ENCODE measurements around the gene IL15. TPM values are rescaled to one million over a fixed set of nuclear protein-coding genes. Genes with fewer than 3 reads are reported as not detected.

IL15 gene
- total and polyA plus RNA-seq, 2 donors (not counting 1 experiment from before 2014, with no cell fraction given): 10.0 to 14.9 TPM

DNA sequence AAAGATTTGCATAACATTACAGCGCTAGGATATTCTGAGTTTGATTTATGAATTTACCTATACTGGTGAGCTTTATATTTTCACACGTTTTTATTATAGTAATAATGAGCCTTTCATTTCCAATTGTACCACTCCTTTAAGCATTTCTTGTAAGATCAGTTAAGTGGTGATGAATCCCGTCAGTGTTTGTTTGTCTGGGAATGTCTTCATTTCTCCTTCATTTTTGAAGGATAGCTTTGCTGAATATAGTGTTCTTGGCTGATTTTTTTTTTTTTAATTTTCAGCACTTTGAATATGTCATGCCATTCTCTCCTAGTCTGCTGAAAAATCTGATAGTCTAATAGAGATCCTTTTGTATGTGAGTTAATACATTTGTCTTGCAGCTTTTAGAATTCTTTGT, 70.1 kb downstream of the IL15 start:
- Histone ChIP-seq H3K4me2 (ENCODE audit: extremely low read depth, insufficient read depth, low read length) (no peak overlapping the region), H3K4me1 (ENCODE audit: control insufficient read depth, extremely low read depth, insufficient read depth, low read length) (no peaks in the 10 kb centered on the region), H3K27me3 (ENCODE audit: control insufficient read depth, insufficient read depth, low read length) (no peaks in the 10 kb centered on the region), H3K4me3 (replicated peaks in 1 of 4; ENCODE audit: control extremely low read depth in 1 of 4, insufficient read depth in 1 of 4, low read depth in 3 of 4, low read length in 4 of 4) (no peak overlapping the region), H3K79me2 (ENCODE audit: control insufficient read depth, insufficient read depth, low read length) (no peaks in the 10 kb centered on the region), H3K9ac (ENCODE audit: insufficient read depth, low read length) (no peak overlapping the region), H3K36me3 (ENCODE audit: control insufficient read depth, insufficient read depth, low read length) (no peaks in the 10 kb centered on the region), H2AFZ (ENCODE audit: low read length) (no peak overlapping the region), H3K9me3 (ENCODE audit: control insufficient read depth, insufficient read depth, low read depth, low read length) (no peaks in the 10 kb centered on the region), H4K20me1 (ENCODE audit: control insufficient read depth, extremely low read depth, insufficient read depth, low read length) (no peaks in the 10 kb centered on the region), H3K27ac (ENCODE audit: insufficient read depth, low read length) (no peak overlapping the region)
- DNase-seq (ENCODE audit: low read depth in 2 of 2): peak in 1 of 2 donors; percentile 28
- TF ChIP-seq EZH2 (IDR thresholded peaks at IDR 0.05; ENCODE audit: low read length, missing control alignments): no peak
- TF ChIP-seq, protein P1, sequence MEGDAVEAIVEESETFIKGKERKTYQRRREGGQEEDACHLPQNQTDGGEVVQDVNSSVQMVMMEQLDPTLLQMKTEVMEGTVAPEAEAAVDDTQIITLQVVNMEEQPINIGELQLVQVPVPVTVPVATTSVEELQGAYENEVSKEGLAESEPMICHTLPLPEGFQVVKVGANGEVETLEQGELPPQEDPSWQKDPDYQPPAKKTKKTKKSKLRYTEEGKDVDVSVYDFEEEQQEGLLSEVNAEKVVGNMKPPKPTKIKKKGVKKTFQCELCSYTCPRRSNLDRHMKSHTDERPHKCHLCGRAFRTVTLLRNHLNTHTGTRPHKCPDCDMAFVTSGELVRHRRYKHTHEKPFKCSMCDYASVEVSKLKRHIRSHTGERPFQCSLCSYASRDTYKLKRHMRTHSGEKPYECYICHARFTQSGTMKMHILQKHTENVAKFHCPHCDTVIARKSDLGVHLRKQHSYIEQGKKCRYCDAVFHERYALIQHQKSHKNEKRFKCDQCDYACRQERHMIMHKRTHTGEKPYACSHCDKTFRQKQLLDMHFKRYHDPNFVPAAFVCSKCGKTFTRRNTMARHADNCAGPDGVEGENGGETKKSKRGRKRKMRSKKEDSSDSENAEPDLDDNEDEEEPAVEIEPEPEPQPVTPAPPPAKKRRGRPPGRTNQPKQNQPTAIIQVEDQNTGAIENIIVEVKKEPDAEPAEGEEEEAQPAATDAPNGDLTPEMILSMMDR (conservative IDR thresholded peaks at IDR 0.05 in 1 of 2, IDR thresholded peaks at IDR 0.05 in 1 of 2; ENCODE audit: low read depth in 1 of 2, low read length in 2 of 2): no peak

DNA sequence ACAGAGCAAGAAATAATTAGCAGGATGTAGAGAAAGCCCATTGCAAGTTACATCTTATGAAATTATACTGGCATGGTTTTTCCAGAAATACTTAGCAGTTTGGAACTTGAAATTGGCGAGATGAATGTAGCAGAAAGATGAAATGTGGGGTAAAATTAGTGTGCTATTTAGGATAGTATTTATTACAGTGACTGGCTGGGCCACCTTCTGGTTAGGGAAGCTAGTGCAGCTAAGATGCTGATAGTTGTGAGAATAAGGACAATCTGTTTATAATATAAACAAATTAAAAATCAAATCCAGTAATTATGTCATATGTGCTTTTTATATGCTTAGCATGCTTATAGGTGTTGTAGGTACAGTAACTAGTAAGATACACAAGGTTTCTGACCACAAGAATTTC, 74.8 kb downstream of the IL15 start:
- no peak overlapping the region for H3K4me3 ChIP-seq (replicated peaks in 1 of 4; ENCODE audit: control extremely low read depth in 1 of 4, insufficient read depth in 1 of 4, low read depth in 3 of 4, low read length in 4 of 4)
- no peak for TF ChIP-seq EZH2 (IDR thresholded peaks at IDR 0.05; ENCODE audit: low read length, missing control alignments)
- TF ChIP-seq, protein P1 (conservative IDR thresholded peaks at IDR 0.05 in 1 of 2, IDR thresholded peaks at IDR 0.05 in 1 of 2; ENCODE audit: low read depth in 1 of 2, low read length in 2 of 2): peak; percentile 79 to 90
- H3K4me1 ChIP-seq (ENCODE audit: control insufficient read depth, extremely low read depth, insufficient read depth, low read length): peaks cover 10% of the 10 kb centered on the region
- H3K27me3 ChIP-seq (ENCODE audit: control insufficient read depth, insufficient read depth, low read length): no peaks in the 10 kb centered on the region
- H3K36me3 ChIP-seq (ENCODE audit: control insufficient read depth, insufficient read depth, low read length): no peaks in the 10 kb centered on the region
- H3K9me3 ChIP-seq (ENCODE audit: control insufficient read depth, insufficient read depth, low read depth, low read length): no peaks in the 10 kb centered on the region
- no peak overlapping the region for H3K27ac ChIP-seq (ENCODE audit: insufficient read depth, low read length)
- H3K79me2 ChIP-seq (ENCODE audit: control insufficient read depth, insufficient read depth, low read length): no peaks in the 10 kb centered on the region
- DNase-seq (ENCODE audit: low read depth in 2 of 2): peak; percentile 30 to 69
- no peak overlapping the region for H3K4me2 ChIP-seq (ENCODE audit: extremely low read depth, insufficient read depth, low read length)
- H2AFZ ChIP-seq (ENCODE audit: low read length): no peak overlapping the region
- no peaks in the 10 kb centered on the region for H4K20me1 ChIP-seq (ENCODE audit: control insufficient read depth, extremely low read depth, insufficient read depth, low read length)
- H3K9ac ChIP-seq (ENCODE audit: insufficient read depth, low read length): no peak overlapping the region

DNA sequence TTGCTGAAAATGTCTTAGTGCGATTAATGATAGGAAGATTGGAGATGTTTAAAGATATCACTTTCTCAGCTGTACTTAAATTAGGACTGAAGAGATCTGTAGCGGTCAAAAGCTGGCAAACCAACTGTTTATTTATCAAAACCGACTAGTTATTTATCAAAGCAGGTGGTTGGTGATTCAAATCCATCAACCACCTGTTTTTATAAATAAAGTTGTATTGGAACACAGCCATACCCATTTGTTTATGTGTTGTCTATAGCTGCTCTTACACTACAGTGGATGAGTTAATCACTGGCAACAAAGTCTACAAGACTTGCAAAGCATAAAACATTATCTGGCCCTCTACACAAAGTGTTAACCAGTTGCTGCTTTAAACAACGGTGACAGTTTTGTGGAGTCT, 76.8 kb downstream of the IL15 start:
- Histone ChIP-seq H3K4me3 (replicated peaks in 1 of 4; ENCODE audit: control extremely low read depth in 1 of 4, insufficient read depth in 1 of 4, low read depth in 3 of 4, low read length in 4 of 4) (no peak overlapping the region), H3K4me1 (ENCODE audit: control insufficient read depth, extremely low read depth, insufficient read depth, low read length) (peaks cover 10% of the 10 kb centered on the region), H3K27ac (ENCODE audit: insufficient read depth, low read length) (no peak overlapping the region), H3K79me2 (ENCODE audit: control insufficient read depth, insufficient read depth, low read length) (no peaks in the 10 kb centered on the region), H3K36me3 (ENCODE audit: control insufficient read depth, insufficient read depth, low read length) (no peaks in the 10 kb centered on the region), H3K27me3 (ENCODE audit: control insufficient read depth, insufficient read depth, low read length) (no peaks in the 10 kb centered on the region), H2AFZ (ENCODE audit: low read length) (no peak overlapping the region), H3K9ac (ENCODE audit: insufficient read depth, low read length) (no peak overlapping the region), H3K4me2 (ENCODE audit: extremely low read depth, insufficient read depth, low read length) (no peak overlapping the region), H4K20me1 (ENCODE audit: control insufficient read depth, extremely low read depth, insufficient read depth, low read length) (no peaks in the 10 kb centered on the region), H3K9me3 (ENCODE audit: control insufficient read depth, insufficient read depth, low read depth, low read length) (no peaks in the 10 kb centered on the region)
- peak; percentile 36 to 38 for DNase-seq (ENCODE audit: low read depth in 2 of 2)
- no peak for TF ChIP-seq EZH2 (IDR thresholded peaks at IDR 0.05; ENCODE audit: low read length, missing control alignments)
- TF ChIP-seq, protein P1 (conservative IDR thresholded peaks at IDR 0.05 in 1 of 2, IDR thresholded peaks at IDR 0.05 in 1 of 2; ENCODE audit: low read depth in 1 of 2, low read length in 2 of 2): no peak

Measured in fibroblast of lung (primary cell).